HCT116 (cell line): ENCODE data around the gene GK.
"Not testable (repeated sequence)": the region's sequence is repeated elsewhere in the genome, so short reads cannot be mapped to it uniquely, and the experiment has no call there.

Source experiments
- EGR1 ChIP-seq: IDR thresholded peaks from 2 replicates; pipeline ENCODE4 v1.6.1; 2012; ENCODE audit warnings: low read depth
- POLR2A ChIP-seq: IDR thresholded peaks from 2 replicates; pipeline ENCODE4 v1.7.0; 2011; ENCODE audit warnings: borderline replicate concordance; ENCODE audit not compliant: insufficient read depth, insufficient read length; ENCODE audit errors: extremely low read depth
- POLR2AphosphoS5 ChIP-seq: IDR thresholded peaks from 2 replicates; pipeline ENCODE4 v1.6.1; 2011; ENCODE audit warnings: mild to moderate bottlenecking, low read depth, low read length, moderate library complexity
- RAD21 ChIP-seq: IDR thresholded peaks from 2 replicates; pipeline ENCODE4 v1.6.1; 2012; ENCODE audit warnings: low read depth, mild to moderate bottlenecking
- SP1 ChIP-seq: IDR thresholded peaks from 2 replicates; pipeline ENCODE4 v1.6.1; 2012; ENCODE audit warnings: low read depth
- YY1 ChIP-seq: IDR thresholded peaks from 2 replicates; pipeline ENCODE4 v1.6.1; 2011; ENCODE audit warnings: low read length, low read depth, moderate library complexity, mild to moderate bottlenecking; ENCODE audit not compliant: insufficient replicate concordance; ENCODE audit errors: extremely low read depth
- ZNF274 ChIP-seq: fragments of 200-500 bp; sonication (Bioruptor generic); IDR thresholded peaks from 2 replicates; pipeline ENCODE4 v1.6.1; 2014; ENCODE audit warnings: mild to moderate bottlenecking, low read depth, low read length, inconsistent platforms
- TF ChIP-seq, protein P1 (sequence below), 3 experiments: fragments of 200-600 bp in 1 of 3; sonication (generic) in 1 of 3; IDR thresholded peaks in 2 of 3; conservative IDR thresholded peaks in 1 of 3; 2 replicates each; pipeline ENCODE4 v1.5.1; 2012 to 2017; ENCODE audit warnings: low read depth in 2 of 3, low read length in 2 of 3, antibody characterized with exemption in 1 of 3, borderline replicate concordance in 1 of 3, control low read depth in 1 of 3, mild to moderate bottlenecking in 1 of 3, mixed read lengths in 1 of 3, mixed run types in 1 of 3, moderate library complexity in 1 of 3; ENCODE audit not compliant: insufficient read depth in 1 of 3
- TF ChIP-seq, protein P2 (sequence below): IDR thresholded peaks from 2 replicates; pipeline ENCODE4 v1.6.1; 2012
- TF ChIP-seq, protein P3 (sequence below): IDR thresholded peaks from 2 replicates; pipeline ENCODE4 v1.6.1; 2012; ENCODE audit warnings: low read depth
- TF ChIP-seq, protein P4 (sequence below): IDR thresholded peaks from 2 replicates; pipeline ENCODE4 v1.6.1; 2012

DNA sequence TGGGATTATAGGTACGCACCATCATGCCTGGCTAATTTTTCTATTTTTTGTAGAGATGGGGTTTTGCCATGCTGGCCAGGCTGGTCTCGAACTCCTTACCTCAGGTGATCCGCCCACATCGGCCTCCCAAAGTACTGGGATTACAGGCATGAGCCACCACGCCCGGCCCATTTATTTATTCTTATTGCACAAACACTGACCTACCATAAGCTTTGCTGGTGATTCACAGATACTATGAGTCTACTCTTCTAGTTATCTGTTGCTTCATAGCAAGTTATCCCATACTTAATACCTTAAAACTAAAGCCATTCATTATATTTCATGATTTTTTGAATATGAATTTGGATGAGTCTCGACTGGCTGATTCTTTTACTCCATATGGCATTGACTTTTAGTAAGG is 120.5 kb downstream of the GK start:
- TF ChIP-seq, protein P1, sequence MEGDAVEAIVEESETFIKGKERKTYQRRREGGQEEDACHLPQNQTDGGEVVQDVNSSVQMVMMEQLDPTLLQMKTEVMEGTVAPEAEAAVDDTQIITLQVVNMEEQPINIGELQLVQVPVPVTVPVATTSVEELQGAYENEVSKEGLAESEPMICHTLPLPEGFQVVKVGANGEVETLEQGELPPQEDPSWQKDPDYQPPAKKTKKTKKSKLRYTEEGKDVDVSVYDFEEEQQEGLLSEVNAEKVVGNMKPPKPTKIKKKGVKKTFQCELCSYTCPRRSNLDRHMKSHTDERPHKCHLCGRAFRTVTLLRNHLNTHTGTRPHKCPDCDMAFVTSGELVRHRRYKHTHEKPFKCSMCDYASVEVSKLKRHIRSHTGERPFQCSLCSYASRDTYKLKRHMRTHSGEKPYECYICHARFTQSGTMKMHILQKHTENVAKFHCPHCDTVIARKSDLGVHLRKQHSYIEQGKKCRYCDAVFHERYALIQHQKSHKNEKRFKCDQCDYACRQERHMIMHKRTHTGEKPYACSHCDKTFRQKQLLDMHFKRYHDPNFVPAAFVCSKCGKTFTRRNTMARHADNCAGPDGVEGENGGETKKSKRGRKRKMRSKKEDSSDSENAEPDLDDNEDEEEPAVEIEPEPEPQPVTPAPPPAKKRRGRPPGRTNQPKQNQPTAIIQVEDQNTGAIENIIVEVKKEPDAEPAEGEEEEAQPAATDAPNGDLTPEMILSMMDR (IDR thresholded peaks at IDR 0.05 in 2 of 3, conservative IDR thresholded peaks at IDR 0.05 in 1 of 3; ENCODE audit: borderline replicate concordance in 1 of 3, insufficient read depth in 1 of 3, low read depth in 2 of 3, low read length in 2 of 3): not testable (repeated sequence)
- TF ChIP-seq POLR2A, RAD21, ZNF274, SP1, EGR1, YY1, POLR2AphosphoS5: not testable (repeated sequence)
- TF ChIP-seq, protein P2, sequence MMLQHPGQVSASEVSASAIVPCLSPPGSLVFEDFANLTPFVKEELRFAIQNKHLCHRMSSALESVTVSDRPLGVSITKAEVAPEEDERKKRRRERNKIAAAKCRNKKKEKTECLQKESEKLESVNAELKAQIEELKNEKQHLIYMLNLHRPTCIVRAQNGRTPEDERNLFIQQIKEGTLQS: not testable (repeated sequence)
- TF ChIP-seq, protein P3, sequence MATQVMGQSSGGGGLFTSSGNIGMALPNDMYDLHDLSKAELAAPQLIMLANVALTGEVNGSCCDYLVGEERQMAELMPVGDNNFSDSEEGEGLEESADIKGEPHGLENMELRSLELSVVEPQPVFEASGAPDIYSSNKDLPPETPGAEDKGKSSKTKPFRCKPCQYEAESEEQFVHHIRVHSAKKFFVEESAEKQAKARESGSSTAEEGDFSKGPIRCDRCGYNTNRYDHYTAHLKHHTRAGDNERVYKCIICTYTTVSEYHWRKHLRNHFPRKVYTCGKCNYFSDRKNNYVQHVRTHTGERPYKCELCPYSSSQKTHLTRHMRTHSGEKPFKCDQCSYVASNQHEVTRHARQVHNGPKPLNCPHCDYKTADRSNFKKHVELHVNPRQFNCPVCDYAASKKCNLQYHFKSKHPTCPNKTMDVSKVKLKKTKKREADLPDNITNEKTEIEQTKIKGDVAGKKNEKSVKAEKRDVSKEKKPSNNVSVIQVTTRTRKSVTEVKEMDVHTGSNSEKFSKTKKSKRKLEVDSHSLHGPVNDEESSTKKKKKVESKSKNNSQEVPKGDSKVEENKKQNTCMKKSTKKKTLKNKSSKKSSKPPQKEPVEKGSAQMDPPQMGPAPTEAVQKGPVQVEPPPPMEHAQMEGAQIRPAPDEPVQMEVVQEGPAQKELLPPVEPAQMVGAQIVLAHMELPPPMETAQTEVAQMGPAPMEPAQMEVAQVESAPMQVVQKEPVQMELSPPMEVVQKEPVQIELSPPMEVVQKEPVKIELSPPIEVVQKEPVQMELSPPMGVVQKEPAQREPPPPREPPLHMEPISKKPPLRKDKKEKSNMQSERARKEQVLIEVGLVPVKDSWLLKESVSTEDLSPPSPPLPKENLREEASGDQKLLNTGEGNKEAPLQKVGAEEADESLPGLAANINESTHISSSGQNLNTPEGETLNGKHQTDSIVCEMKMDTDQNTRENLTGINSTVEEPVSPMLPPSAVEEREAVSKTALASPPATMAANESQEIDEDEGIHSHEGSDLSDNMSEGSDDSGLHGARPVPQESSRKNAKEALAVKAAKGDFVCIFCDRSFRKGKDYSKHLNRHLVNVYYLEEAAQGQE: not testable (repeated sequence)
- TF ChIP-seq, protein P4, sequence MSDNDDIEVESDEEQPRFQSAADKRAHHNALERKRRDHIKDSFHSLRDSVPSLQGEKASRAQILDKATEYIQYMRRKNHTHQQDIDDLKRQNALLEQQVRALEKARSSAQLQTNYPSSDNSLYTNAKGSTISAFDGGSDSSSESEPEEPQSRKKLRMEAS: not testable (repeated sequence)
